Activated T-helper 17 cell treated with anti-CD3 and anti-CD28 coated beads, Interleukin-2, amount 50 U/mL, for 72 hours (primary cell): Measurements from ENCODE around the gene FAM193B. TPM values are rescaled to one million over a fixed set of nuclear protein-coding genes. Genes with fewer than 3 reads are reported as not detected.
A peak's percentile ranks its signal among the peaks of the same experiment; 100 is the strongest.

Source experiments
- ATAC-seq: fragments of 150-1000 bp; cut with Tn5 transposase; replicated peaks from 2 replicates; pipeline ENCODE4 v1.10.0; 2021; ENCODE audit warnings: mild to moderate bottlenecking, moderate library complexity
- H3K27ac Mint-ChIP-seq: one replicate; pipeline ENCODE4 v1.8.0; 2022; ENCODE audit warnings: mixed read lengths
- H3K27me3 Mint-ChIP-seq: one replicate; pipeline ENCODE4 v1.8.0; 2022; ENCODE audit warnings: mixed read lengths
- H3K36me3 Mint-ChIP-seq: one replicate; pipeline ENCODE4 v1.8.0; 2022; ENCODE audit warnings: low read depth, mild to moderate bottlenecking, mixed read lengths
- H3K4me1 Mint-ChIP-seq: one replicate; pipeline ENCODE4 v1.8.0; 2022; ENCODE audit warnings: mixed read lengths
- H3K4me3 Mint-ChIP-seq: one replicate; pipeline ENCODE4 v1.8.0; 2022; ENCODE audit warnings: mild to moderate bottlenecking, mixed read lengths
- H3K9me3 Mint-ChIP-seq: one replicate; pipeline ENCODE4 v1.8.0; 2022; ENCODE audit warnings: mixed read lengths
- total RNA-seq, 2 donors: library from RNA; stranded (reverse); gene quantifications; one replicate each; pipeline ENCODE4 v1.2.3, GENCODE V29; 2022

Gene FAM193B
- total RNA-seq, 2 donors from 2014 or later = 67.5 to 72.3 TPM

GRCh38 chr5:177498013-177498787 lies 56.2 kb downstream of the FAM193B start:
- no peaks in the 10 kb centered on the region for H3K9me3 Mint-ChIP-seq
- H3K36me3 Mint-ChIP-seq = no peaks in the 10 kb centered on the region
- H3K27ac Mint-ChIP-seq = peak overlapping the region; percentile 39
- no peaks in the 10 kb centered on the region for H3K27me3 Mint-ChIP-seq
- peak; percentile 31 for ATAC-seq
- peak overlapping the region; percentile 86 for H3K4me3 Mint-ChIP-seq
- peaks cover 12% of the 10 kb centered on the region for H3K4me1 Mint-ChIP-seq

GRCh38 chr5:177497292-177498012 lies 56.9 kb downstream of the FAM193B start, which contains the start of gene PDLIM7:
TSS of gene PDLIM7 (minus strand) at chr5:177497604. CDS start at chr5:177496512, 1,092 bp downstream.
- Mint-ChIP-seq H3K27me3 (no peaks in the 10 kb centered on the region), H3K36me3 (no peaks in the 10 kb centered on the region), H3K9me3 (no peaks in the 10 kb centered on the region), H3K27ac (peak within 1 kb of the TSS; percentile 39), H3K4me1 (peaks cover 16% of the 10 kb centered on the region), H3K4me3 (peak within 1 kb of the TSS; percentile 86)
- ATAC-seq = peak; percentile 87

GRCh38 chr5:177496727-177497291 lies 57.6 kb downstream of the FAM193B start:
- peaks cover 16% of the 10 kb centered on the region for H3K4me1 Mint-ChIP-seq
- peak; percentile 15 for ATAC-seq
- H3K27me3 Mint-ChIP-seq = no peaks in the 10 kb centered on the region
- H3K27ac Mint-ChIP-seq = no peak overlapping the region
- H3K9me3 Mint-ChIP-seq = no peaks in the 10 kb centered on the region
- peak overlapping the region; percentile 86 for H3K4me3 Mint-ChIP-seq
- H3K36me3 Mint-ChIP-seq = no peaks in the 10 kb centered on the region

- peak overlapping the region; percentile 86 for H3K4me3 Mint-ChIP-seq
- H3K27me3 Mint-ChIP-seq = no peaks in the 10 kb centered on the region
- H3K4me1 Mint-ChIP-seq = peaks cover 16% of the 10 kb centered on the region
- H3K9me3 Mint-ChIP-seq = no peaks in the 10 kb centered on the region
- no peak for ATAC-seq
- H3K27ac Mint-ChIP-seq = no peak overlapping the region
- H3K36me3 Mint-ChIP-seq = peaks cover 2% of the 10 kb centered on the region
These were observed 58.2 kb downstream of the FAM193B start for GRCh38 chr5:177496070-177496726.

- H3K9me3 Mint-ChIP-seq = no peaks in the 10 kb centered on the region
- H3K4me3 Mint-ChIP-seq = peak overlapping the region; percentile 86
- no peak overlapping the region for H3K27ac Mint-ChIP-seq
- ATAC-seq = no peak
- H3K27me3 Mint-ChIP-seq = no peaks in the 10 kb centered on the region
- peaks cover 9% of the 10 kb centered on the region for H3K36me3 Mint-ChIP-seq
- peaks cover 16% of the 10 kb centered on the region for H3K4me1 Mint-ChIP-seq
These were observed 58.9 kb downstream of the FAM193B start for GRCh38 chr5:177495243-177496060.

GRCh38 chr5:177494346-177495195 lies 59.8 kb downstream of the FAM193B start:
- ATAC-seq = peak; percentile 59
- H3K4me3 Mint-ChIP-seq = peak overlapping the region; percentile 86
- peaks cover 16% of the 10 kb centered on the region for H3K4me1 Mint-ChIP-seq
- peak overlapping the region; percentile 70 for H3K27ac Mint-ChIP-seq
- no peaks in the 10 kb centered on the region for H3K27me3 Mint-ChIP-seq
- peaks cover 17% of the 10 kb centered on the region for H3K36me3 Mint-ChIP-seq
- no peaks in the 10 kb centered on the region for H3K9me3 Mint-ChIP-seq

- Mint-ChIP-seq H3K36me3 (peaks cover 17% of the 10 kb centered on the region), H3K4me1 (peaks cover 15% of the 10 kb centered on the region), H3K27ac (peak overlapping the region; percentile 70), H3K9me3 (no peaks in the 10 kb centered on the region), H3K27me3 (no peaks in the 10 kb centered on the region), H3K4me3 (peak overlapping the region; percentile 58)
- ATAC-seq = no peak
These were observed 60.5 kb downstream of the FAM193B start for GRCh38 chr5:177493795-177494345.

- Mint-ChIP-seq H3K9me3 (no peaks in the 10 kb centered on the region), H3K36me3 (peaks cover 17% of the 10 kb centered on the region), H3K4me3 (no peak overlapping the region), H3K27ac (peak overlapping the region; percentile 67), H3K4me1 (peaks cover 8% of the 10 kb centered on the region), H3K27me3 (no peaks in the 10 kb centered on the region)
- ATAC-seq = no peak
These were observed 61.5 kb downstream of the FAM193B start for GRCh38 chr5:177492841-177493240.

- Mint-ChIP-seq H3K4me3 (no peak overlapping the region), H3K9me3 (no peaks in the 10 kb centered on the region), H3K36me3 (peaks cover 17% of the 10 kb centered on the region), H3K27me3 (no peaks in the 10 kb centered on the region), H3K4me1 (peaks cover 8% of the 10 kb centered on the region), H3K27ac (peak overlapping the region; percentile 67)
- no peak for ATAC-seq
These were observed 62.2 kb downstream of the FAM193B start for GRCh38 chr5:177491983-177492746.

- Mint-ChIP-seq H3K4me3 (no peak overlapping the region), H3K36me3 (peaks cover 17% of the 10 kb centered on the region), H3K27ac (no peak overlapping the region), H3K4me1 (peaks cover 8% of the 10 kb centered on the region), H3K27me3 (no peaks in the 10 kb centered on the region), H3K9me3 (no peaks in the 10 kb centered on the region)
- ATAC-seq = peak; percentile 32
These were observed 62.9 kb downstream of the FAM193B start for GRCh38 chr5:177491429-177491945.

GRCh38 chr5:177490992-177491391 lies 63.4 kb downstream of the FAM193B start:
- peaks cover 17% of the 10 kb centered on the region for H3K36me3 Mint-ChIP-seq
- H3K27me3 Mint-ChIP-seq = no peaks in the 10 kb centered on the region
- no peaks in the 10 kb centered on the region for H3K9me3 Mint-ChIP-seq
- no peak overlapping the region for H3K27ac Mint-ChIP-seq
- peaks cover 8% of the 10 kb centered on the region for H3K4me1 Mint-ChIP-seq
- no peak overlapping the region for H3K4me3 Mint-ChIP-seq
- ATAC-seq = no peak
